B cell (primary cell): ENCODE results near the gene FFAR4.

ENCODE experiments used
- CTCF ChIP-seq: fragments of 200-600 bp; IDR thresholded peaks from one replicate; pipeline ENCODE4 v1.8.0; 2022; ENCODE audit warnings: antibody characterized with exemption, mild to moderate bottlenecking
- EZH2 ChIP-seq: IDR thresholded peaks from 2 replicates; pipeline ENCODE4 v1.6.1; 2012; ENCODE audit warnings: borderline replicate concordance, low read depth, mild to moderate bottlenecking, moderate library complexity, low read length; ENCODE audit not compliant: insufficient read depth, poor library complexity, severe bottlenecking

GRCh38 chr10:93614101-93614825 lies 47.8 kb downstream of the FFAR4 start:
- TF ChIP-seq CTCF = no peak
- no peak for TF ChIP-seq EZH2
